GM12892 (cell line): ENCODE data around the gene C3orf20.

ENCODE experiments used
- POLR2A ChIP-seq: IDR thresholded peaks from 2 replicates; pipeline ENCODE4 v1.6.1; 2011; ENCODE audit warnings: low read depth, low read length, control low read depth
- POLR2AphosphoS5 ChIP-seq: IDR thresholded peaks from 2 replicates; pipeline ENCODE4 v1.6.1; 2011; ENCODE audit warnings: low read depth, low read length, control low read depth

GRCh38 chr3:14796403-14797077 is 121.6 kb downstream of the C3orf20 start:
- TF ChIP-seq POLR2AphosphoS5 (no peak), POLR2A (no peak)
